ENCODE measurements around the gene FOXF1.

DNA sequence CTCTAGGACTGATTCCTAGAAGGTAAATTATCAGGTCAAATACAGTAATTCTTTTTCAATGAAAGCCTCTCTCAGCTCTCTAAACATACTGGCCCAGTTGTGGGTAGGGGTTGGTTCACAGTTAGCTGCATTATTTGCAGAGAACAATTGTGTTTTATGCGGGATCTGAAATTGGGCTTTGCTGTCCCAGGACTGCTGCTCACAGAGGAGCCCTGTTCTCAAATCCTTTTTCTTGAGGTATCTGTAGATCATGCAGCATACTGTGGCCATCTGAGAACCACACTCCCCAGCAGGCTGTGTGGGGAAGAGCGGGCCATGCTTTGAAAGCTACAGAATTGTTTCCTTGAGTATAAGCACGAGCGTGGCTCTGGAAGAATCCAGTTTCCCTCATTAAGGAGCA is 27.2 kb downstream of the FOXF1 start:
- TF ChIP-seq, protein P1, sequence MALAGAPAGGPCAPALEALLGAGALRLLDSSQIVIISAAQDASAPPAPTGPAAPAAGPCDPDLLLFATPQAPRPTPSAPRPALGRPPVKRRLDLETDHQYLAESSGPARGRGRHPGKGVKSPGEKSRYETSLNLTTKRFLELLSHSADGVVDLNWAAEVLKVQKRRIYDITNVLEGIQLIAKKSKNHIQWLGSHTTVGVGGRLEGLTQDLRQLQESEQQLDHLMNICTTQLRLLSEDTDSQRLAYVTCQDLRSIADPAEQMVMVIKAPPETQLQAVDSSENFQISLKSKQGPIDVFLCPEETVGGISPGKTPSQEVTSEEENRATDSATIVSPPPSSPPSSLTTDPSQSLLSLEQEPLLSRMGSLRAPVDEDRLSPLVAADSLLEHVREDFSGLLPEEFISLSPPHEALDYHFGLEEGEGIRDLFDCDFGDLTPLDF (CRISPR knock-in tag; IDR thresholded peaks at IDR 0.05), result no peak
- TF ChIP-seq, protein P2, sequence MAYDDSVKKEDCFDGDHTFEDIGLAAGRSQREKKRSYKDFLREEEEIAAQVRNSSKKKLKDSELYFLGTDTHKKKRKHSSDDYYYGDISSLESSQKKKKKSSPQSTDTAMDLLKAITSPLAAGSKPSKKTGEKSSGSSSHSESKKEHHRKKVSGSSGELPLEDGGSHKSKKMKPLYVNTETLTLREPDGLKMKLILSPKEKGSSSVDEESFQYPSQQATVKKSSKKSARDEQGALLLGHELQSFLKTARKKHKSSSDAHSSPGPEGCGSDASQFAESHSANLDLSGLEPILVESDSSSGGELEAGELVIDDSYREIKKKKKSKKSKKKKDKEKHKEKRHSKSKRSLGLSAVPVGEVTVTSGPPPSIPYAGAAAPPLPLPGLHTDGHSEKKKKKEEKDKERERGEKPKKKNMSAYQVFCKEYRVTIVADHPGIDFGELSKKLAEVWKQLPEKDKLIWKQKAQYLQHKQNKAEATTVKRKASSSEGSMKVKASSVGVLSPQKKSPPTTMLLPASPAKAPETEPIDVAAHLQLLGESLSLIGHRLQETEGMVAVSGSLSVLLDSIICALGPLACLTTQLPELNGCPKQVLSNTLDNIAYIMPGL (CRISPR knock-in tag; IDR thresholded peaks at IDR 0.05), result no peak
- no peak for TF ChIP-seq ATF1 (CRISPR knock-in tag; IDR thresholded peaks at IDR 0.05)
- TF ChIP-seq, protein P3, sequence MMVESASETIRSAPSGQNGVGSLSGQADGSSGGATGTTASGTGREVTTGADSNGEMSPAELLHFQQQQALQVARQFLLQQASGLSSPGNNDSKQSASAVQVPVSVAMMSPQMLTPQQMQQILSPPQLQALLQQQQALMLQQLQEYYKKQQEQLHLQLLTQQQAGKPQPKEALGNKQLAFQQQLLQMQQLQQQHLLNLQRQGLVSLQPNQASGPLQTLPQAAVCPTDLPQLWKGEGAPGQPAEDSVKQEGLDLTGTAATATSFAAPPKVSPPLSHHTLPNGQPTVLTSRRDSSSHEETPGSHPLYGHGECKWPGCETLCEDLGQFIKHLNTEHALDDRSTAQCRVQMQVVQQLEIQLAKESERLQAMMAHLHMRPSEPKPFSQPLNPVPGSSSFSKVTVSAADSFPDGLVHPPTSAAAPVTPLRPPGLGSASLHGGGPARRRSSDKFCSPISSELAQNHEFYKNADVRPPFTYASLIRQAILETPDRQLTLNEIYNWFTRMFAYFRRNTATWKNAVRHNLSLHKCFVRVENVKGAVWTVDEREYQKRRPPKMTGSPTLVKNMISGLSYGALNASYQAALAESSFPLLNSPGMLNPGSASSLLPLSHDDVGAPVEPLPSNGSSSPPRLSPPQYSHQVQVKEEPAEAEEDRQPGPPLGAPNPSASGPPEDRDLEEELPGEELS (CRISPR knock-in tag; IDR thresholded peaks at IDR 0.05), result no peak
- TF ChIP-seq, protein P4, sequence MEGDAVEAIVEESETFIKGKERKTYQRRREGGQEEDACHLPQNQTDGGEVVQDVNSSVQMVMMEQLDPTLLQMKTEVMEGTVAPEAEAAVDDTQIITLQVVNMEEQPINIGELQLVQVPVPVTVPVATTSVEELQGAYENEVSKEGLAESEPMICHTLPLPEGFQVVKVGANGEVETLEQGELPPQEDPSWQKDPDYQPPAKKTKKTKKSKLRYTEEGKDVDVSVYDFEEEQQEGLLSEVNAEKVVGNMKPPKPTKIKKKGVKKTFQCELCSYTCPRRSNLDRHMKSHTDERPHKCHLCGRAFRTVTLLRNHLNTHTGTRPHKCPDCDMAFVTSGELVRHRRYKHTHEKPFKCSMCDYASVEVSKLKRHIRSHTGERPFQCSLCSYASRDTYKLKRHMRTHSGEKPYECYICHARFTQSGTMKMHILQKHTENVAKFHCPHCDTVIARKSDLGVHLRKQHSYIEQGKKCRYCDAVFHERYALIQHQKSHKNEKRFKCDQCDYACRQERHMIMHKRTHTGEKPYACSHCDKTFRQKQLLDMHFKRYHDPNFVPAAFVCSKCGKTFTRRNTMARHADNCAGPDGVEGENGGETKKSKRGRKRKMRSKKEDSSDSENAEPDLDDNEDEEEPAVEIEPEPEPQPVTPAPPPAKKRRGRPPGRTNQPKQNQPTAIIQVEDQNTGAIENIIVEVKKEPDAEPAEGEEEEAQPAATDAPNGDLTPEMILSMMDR (IDR thresholded peaks at IDR 0.05), result no peak
- TF ChIP-seq NR3C1 (CRISPR knock-in tag; conservative IDR thresholded peaks at IDR 0.05; ENCODE audit: low read depth), result no peak

Measured in WTC11 (cell line).